GM19372 (cell line): ENCODE measurements around the gene GPRIN2.
"Not testable (repeated sequence)": the region's sequence is repeated elsewhere in the genome, so short reads cannot be mapped to it uniquely, and the experiment has no call there.

ENCODE experiments used
- ATAC-seq: cut with Tn5 transposase; IDR thresholded peaks from one replicate; pipeline ENCODE4 v1.9.1; 2021; ENCODE audit warnings: mild to moderate bottlenecking, low read depth, moderate library complexity; ENCODE audit not compliant: unreplicated experiment

GPRIN2 gene

DNA sequence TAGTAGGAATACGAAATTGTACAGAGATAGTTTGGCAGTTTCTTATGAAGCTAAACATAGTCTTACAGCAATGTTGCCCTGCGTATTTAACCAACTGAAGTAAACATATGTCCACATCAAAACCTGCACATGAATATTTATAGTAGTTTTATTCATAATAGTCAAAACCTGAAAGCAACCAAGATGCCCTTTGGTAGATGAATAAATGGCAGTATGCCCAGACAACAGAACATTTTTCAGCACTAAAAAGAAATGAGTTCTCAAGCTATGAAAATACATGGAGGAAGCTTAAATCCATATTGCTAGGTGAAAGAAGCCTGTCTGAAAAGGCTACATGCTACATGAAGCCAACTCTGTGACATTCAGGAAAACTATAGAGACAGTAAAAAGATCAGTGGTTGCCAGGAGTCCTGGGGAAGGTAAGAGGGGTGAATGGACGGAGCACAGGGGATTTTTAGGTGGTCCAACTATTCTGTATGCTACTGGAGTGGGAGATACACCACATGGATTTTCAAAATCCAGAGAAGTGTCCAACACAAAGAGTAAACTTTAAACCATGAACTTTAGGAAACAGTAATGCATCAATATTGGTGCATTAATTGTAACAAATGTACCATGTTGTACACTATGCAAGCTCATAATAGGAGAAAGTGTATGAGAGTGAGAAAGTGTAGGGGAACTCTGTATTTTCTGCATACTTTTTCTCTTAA lies 17.6 kb downstream of the GPRIN2 start:
- ATAC-seq = no peak

DNA sequence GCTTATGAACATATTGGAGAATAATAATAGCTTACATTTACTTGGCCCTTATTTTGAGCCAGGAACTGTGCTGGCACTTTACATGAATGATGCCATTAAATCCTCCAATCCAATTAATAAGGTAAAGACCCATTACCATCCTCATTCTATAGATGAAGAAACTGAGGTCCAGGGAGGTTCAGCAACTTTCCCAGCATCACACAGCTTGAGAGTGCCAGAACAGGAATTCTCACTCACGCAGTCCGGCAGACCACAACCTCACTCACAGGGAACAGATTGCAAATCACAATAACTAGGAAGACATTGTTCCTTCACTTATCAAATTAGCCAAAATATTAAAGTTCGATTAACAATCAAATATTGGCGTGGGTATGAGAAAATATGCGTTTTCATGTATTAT lies 18.3 kb downstream of the GPRIN2 start:
- ATAC-seq = no peak

DNA sequence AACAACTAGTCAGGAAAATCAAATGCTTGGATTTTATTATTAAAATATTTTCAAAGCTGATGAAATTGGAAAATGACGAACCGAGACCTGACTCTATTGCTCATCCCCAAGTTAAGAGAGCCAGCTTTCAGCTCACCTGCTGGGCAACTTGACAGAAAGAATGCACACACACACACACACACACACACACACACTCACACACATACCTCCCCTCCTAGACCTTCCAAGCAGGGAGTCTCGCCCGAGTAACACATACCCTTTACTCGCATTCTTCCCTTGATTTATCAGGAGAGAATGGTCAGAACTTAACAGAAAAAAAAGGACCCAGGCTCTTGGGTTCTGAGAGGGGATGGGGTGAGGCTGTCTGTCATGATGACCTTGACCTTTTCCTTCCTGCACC lies 19.1 kb downstream of the GPRIN2 start:
- ATAC-seq = no peak

DNA sequence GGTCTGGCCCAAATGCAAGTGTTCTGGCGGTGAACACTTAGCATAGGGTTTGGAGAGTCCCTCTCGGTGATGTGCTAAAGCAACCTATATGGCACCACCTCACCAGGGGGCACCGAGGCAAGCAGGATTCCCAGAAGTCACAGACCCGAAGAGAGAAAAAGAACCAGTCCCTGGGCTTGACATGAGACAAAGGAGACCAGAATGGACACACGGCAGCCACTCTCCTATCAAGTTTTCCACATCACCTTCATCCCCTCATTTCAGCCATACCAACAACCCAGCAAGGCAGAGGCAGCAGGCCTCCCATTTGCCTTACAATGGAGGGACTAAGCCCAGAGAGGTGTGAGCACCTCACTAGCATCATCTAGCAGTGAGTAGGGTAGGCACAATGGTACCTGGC lies 19.7 kb downstream of the GPRIN2 start:
- ATAC-seq = no peak

DNA sequence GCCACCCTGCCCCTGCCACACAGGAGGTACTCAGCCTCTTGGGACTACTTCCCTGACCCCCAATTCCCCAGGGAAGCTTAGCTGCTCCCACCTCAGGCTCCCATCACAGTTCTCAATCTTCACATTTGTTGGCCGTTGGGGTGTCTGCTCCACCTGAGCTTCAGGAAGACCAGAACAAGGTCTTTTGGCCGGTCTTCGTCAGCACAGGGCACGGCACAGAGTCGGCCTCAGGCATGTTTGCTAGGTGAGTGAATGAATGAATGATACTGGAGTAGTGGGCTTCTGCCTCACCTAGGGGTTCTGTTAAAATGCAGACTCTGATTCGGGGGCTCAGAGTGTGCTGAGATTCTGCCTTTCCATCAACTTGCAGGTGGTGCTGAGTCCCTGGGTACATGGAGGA lies 20.3 kb downstream of the GPRIN2 start:
- no peak for ATAC-seq

DNA sequence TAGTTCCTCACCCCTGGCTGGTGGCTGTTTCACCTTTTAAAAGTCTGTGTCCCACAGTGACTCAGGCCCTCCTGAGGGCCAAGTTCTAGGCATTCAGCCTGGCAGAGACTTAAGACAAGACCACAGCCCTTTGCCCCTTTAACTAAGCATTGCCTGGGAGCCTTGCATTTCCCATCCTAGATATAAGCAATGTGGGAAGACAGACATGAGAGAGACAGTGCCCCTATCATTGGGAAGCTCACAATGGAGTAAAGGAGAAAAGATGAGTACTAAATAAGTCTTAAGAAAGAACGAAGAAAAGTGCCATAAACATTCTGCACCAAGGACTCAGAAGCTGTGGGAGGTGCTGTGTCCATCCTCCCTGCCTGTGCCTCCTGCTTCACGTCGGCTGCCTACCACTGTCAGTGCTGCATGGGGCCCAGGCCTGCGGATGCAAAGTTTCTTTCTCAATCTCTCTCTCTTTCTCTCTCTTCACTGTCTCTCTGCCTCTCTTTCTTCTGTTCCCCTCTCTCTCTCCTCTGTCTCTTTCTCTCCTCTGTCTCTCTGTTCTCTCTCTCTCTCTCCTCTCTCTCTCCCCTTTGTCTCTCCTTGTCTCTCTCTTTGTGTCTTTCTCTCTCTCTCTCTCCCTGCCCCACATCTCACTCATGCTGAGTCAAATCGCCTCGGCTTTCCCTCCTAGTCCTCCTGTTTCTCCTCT lies 21.5 kb downstream of the GPRIN2 start:
- ATAC-seq = no peak

DNA sequence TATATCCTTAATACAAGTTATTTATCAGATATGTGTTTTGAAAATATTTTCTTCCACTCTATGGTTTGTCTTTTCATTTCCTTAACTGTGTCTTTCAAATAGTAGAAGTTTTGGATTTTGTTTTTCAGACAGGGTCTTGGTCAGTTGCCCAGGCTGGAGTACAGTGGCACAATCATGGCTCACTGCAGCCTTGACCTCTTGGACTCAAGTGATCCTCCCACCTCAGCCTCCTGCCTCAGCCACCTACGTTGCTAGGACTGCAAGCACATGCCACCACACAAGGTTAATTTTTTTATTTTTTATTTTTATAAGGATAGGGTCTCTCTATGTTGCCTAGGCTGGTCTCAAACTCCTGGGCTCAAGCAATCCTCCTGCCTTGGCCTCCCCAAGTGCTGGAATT lies 24.2 kb downstream of the GPRIN2 start:
- ATAC-seq = not testable (repeated sequence)

DNA sequence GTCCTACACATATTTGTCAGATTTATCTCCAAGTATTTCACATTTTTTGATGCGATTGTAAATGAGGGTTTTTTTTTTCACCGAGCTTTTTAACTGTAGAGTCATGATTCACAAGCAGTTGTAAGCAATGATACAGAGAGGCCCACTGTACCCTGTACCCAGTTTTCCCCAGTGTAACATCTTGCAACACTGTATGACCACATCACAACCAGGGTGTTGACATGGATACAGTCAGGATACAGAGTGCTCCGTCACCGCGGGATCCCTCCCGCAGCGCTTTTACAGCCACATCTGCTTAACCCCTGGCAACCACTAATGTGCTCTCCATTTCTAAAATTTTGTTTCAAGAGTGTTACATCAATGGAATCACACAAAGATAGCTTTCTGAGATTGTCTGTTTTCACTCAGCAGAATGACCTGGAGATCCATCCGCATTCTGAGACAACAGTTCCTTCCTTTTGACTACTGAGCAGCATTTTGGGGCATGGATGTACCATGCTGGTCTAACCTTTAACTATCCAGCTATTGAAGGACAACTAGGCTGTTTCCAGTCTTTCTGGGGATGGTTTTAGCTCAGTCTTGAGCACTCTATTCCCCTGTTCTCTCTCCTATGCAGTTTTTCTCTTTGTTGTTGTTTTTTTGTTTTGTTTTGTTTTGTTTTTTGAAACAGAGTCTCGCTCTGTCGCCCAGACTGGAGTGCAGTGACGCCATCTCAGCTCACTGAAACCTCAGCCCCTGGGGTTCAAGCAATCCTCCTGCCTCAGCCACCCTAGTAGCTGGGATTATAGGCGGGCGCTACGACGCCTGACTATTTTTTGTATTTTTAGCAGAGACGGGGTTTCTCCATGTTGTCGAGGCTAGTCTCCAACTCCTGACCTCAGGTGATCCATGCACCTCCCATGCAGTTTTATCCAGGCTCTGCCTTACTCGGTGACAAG lies 25.9 kb downstream of the GPRIN2 start:
- no peak for ATAC-seq

DNA sequence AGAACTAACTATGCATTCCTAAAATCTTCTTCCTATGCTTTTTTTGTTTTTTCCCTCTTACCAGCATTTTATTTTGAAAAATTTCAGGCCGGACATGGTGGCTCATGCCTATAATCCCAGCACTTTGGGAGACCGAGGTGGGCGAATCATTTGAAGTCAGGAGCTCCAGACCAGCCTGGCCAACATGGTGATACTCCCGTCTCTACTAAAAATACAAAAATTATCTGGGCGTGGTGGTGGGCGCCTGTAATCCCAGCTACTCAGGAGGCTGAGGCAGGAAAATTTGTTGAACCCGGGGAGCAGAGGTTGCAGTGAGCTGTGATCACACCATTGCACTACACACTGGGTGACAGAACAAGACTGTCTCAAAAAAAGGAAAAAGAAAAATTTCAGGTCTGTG lies 26.7 kb downstream of the GPRIN2 start:
- ATAC-seq = not testable (repeated sequence)

DNA sequence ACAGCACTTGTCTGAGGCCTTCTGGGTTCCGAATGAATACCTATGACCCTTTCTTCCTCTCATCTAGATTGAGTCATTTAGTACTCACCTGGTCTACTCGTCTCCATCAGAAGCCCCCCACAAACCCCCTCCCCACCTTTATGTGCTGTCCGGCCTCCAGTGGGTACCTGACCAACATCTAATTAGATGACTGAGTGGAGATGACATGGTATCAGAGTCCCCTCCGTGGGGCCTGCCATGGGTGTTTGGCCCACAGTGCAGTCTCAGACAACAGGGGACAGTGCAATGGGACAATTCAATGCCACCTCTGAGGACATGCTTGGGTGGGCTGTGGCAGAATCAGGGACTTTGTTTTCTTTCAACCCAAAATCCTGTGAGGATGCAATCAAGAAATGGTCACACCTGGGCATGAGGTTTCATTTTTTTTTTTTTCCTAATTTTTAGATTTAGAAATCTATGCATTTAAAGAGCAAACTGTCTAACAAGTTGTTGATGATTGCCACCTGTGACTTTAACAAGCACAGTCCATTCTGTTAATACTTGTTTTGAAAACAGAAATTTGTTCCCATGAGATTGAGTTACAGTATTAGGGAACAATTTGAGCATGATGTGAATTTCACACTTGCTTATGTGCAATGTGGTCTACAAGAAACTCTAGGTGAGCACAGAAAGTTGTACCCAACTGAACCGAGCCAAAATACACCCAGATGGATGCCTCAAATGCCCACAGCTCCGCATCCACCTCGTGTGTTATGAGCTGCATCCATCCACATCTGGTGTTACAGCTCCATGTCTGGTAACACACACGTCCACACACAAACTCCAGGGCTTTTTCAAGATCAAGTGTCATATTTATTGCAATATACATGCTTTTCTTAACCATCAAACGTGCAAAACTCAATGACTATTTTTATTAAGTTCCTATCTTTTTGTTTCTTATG lies 27.5 kb downstream of the GPRIN2 start:
- ATAC-seq = no peak

DNA sequence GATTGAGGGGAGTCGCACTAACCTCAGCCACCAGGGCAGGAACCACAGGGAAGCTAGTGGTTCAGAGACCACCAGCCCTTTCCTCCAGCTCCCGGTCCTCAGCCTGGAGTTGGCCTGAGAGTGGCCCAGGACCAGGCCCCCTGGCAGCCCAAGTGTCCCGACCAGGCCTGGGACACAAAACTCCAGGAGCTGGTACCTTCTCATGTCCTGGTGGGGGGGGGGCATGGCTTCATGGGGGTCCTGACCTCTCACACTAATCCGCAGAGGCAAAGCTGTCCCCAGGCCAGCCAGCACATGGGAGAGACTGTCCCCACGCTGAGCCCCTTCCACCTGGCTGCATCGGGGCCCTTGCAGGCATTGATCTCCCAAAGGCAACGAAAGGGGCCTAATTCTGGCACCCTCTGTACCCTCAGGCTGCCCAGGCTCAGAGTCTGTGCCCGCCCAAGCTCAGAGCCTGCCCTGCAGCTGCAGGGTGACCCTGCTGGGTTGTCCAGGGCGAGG lies 28.2 kb downstream of the GPRIN2 start:
- ATAC-seq = no peak

DNA sequence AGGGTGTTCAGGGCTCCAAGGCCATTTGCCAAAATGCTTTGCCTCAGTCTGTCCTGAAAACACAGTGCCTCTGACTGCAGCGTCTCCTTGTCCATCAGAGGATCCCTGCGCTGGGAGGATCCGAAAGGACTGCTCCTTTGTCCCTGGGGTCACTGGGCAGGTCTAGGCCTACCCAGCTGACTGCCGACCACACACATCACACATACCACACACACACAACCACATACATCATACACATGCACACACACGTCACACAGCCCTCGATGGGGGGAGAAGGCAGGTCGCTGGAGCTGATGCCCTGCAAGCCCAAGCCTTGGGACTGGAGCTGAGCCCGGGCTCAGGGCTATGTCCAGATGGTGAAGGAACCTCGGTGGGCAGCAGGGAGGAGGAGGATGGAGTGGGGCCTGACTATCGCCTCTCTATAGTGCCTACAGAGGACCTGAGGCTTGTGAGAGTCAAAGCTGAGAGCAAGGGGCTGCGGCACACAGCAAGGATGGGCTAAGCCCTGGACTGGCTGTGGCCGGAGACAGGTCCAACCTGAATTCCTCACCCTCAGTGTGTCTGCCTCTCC lies 29.1 kb downstream of the GPRIN2 start:
- ATAC-seq = no peak

DNA sequence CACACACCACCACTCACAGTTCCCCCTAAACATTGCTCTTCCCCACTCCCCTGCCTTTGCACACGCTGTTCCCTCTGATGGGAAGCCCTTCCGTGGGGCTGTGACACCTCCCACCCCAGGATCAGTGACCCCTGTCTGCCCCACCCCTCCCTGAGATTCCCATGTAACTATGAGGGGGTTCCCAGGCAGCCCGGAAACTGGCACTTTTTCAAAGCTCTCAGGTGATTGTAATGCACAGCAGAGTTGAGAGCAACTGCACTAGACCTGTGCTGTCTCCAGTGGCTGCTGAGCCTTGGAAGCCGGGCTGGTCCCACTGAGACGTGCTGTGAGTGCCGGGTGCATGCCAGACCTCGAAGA lies 29.8 kb downstream of the GPRIN2 start:
- no peak for ATAC-seq

DNA sequence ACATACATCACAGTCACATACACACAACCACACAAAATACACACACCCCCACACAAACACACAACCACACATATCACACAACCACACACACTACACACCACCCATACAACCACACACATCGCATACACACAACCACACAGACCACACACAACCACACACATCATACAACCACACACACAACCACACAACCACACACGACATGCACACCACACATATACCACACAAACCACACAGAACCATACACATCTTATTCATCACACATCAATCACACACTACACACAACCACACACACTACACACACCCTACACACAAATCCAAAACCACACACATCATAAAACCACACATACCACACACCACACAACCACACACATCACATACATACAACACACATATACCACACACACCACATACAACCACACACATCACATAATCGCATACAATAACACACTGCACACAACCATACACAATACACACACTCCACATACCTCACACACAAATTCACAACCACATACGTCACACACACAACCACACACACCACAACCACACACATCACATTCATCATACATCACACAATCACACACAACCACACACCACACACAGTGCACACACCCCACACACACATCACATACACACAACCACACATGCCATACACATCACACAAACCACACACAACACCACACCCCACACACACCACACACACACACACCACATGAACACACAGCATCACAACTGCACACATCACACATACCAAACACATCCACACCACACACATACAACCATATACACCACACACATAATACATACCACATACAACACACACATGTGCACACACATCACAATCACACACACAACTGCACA lies 30.4 kb downstream of the GPRIN2 start:
- no peak for ATAC-seq

DNA sequence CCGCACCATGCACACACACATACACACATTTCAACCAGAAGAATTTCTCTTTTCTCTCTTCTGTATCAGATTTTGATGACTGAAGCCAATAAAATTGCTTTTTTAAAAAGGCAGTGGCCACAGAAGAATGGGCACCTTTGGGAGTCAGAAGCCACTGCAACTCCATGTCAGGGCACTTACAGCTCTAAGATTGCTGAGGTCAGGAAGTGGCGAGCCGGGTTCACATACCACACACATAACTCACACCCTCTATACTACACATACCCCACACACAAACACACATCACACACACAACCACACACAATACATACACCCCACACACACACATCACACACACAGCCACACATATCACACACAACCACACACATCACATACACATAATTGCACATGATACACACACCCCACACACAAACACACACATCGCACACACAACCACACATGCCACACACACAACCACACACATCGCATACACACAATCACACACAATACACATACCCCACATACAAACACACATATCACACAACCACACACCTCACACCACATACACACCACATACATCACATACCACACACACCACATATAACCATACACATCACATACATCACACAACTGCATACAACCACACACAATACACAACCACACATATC lies 31.2 kb downstream of the GPRIN2 start:
- no peak for ATAC-seq

DNA sequence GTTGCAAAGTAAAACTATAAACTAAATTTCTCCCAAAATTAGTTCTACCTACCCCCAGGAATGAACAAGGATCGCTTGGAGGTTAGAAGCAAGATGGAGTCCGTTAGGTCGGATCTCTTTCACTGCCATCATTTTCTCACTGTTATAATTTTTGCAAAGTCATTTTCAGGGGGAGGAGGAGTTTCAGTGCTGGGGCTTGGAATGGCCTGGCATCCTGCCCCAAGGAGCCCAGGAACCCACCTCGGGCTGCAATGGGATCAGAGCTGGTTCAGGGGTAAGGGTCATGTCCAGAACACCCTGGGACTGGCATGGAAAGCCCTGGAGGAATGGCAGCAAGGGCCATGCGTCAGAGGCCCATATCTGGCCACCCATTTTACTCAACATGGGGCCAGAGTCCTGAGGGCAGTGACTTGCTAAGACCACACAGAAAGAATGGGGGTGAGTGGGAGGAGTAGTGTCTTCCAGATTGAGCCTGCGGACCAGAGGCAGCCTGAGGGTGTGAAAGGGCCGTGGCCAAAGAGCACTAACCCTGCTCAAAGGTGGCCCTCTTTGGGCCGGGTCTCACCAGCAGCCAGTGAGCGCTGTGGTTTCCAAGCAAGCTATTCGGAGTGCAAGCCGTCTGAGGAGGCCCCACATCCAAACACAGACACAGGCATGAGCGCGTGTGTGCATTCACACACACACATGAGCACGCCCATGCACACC lies 31.8 kb downstream of the GPRIN2 start:
- ATAC-seq = no peak

DNA sequence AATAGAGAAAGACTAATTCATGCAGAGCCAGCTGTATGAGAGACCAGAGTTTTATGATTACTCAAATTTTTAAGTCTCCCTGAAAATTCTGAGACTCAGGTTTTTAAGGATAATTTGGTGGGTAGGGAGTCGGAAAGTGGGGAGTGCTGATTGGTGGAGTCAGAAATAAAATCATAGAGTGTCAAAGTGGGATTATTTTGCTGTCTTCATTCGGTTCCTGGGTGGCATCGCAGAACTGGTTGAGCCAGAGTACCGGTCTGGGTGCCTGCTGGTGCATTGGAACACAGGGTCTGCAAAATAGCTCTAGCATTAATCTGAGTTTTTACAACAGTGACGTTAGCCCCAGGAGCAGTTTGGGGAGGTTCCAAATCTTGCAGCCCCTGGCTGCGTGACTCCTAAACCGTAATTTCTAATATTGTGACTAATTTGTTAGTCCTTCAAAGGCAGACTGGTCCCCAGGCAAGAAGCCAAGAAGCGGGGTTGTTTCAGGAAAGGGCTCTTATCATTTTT lies 32.4 kb downstream of the GPRIN2 start:
- ATAC-seq = no peak
